Endothelial cell (in vitro differentiated cells): ENCODE results near the gene SNX19. TPM values are rescaled to one million over a fixed set of nuclear protein-coding genes. Genes with fewer than 3 reads are reported as not detected.

Experiments used
- DNase-seq: peaks from one replicate; pipeline ENCODE4 v3.0.0; 2021; ENCODE audit warnings: low spot score
- H3K27ac Mint-ChIP-seq: one replicate; pipeline ENCODE4 v1.8.0; 2021; ENCODE audit warnings: mixed read lengths, inconsistent platforms; ENCODE audit not compliant: unreplicated experiment
- H3K27me3 Mint-ChIP-seq: one replicate; pipeline ENCODE4 v1.8.0; 2021; ENCODE audit warnings: mild to moderate bottlenecking, moderate library complexity, mixed read lengths, inconsistent platforms; ENCODE audit not compliant: unreplicated experiment
- H3K36me3 Mint-ChIP-seq: one replicate; pipeline ENCODE4 v1.8.0; 2021; ENCODE audit warnings: mild to moderate bottlenecking, low read depth, mixed read lengths, inconsistent platforms; ENCODE audit not compliant: unreplicated experiment
- H3K4me1 Mint-ChIP-seq: one replicate; pipeline ENCODE4 v1.8.0; 2021; ENCODE audit warnings: mild to moderate bottlenecking, mixed read lengths, inconsistent platforms; ENCODE audit not compliant: unreplicated experiment
- H3K4me3 Mint-ChIP-seq: one replicate; pipeline ENCODE4 v1.8.0; 2021; ENCODE audit warnings: mild to moderate bottlenecking, mixed read lengths, inconsistent platforms; ENCODE audit not compliant: unreplicated experiment
- H3K9me3 Mint-ChIP-seq: one replicate; pipeline ENCODE4 v1.8.0; 2021; ENCODE audit warnings: mixed read lengths, inconsistent platforms; ENCODE audit not compliant: unreplicated experiment
- CTCF ChIP-seq: fragments of 200-600 bp; sonication (generic); IDR thresholded peaks from one replicate; pipeline ENCODE4 v1.5.0; 2021; ENCODE audit warnings: antibody characterized with exemption; ENCODE audit not compliant: unreplicated experiment
- total RNA-seq: library from RNA; stranded (reverse); fragmentation: NEBNext Ultra II Directional; extraction: Animal tissue kit (Norgen Biotek cat#: 25700); gene quantifications from one replicate; pipeline ENCODE4 v1.2.1, GENCODE V29; 2021; ENCODE audit not compliant: unreplicated experiment

SNX19 gene
- total RNA-seq, 1 donor from 2014 or later = 47.9 TPM

GRCh38 chr11:130882138-130882551 is 34.1 kb downstream of the SNX19 start:
- no peaks in the 10 kb centered on the region for H3K27me3 Mint-ChIP-seq
- TF ChIP-seq CTCF = no peak
- H3K4me1 Mint-ChIP-seq = peaks cover 48% of the 10 kb centered on the region
- H3K36me3 Mint-ChIP-seq = peaks cover 35% of the 10 kb centered on the region
- DNase-seq = no peak
- no peak overlapping the region for H3K4me3 Mint-ChIP-seq
- no peak overlapping the region for H3K27ac Mint-ChIP-seq
- H3K9me3 Mint-ChIP-seq = no peaks in the 10 kb centered on the region

GRCh38 chr11:130881475-130882137 is 34.7 kb downstream of the SNX19 start:
- no peak overlapping the region for H3K27ac Mint-ChIP-seq
- no peak for DNase-seq
- peaks cover 43% of the 10 kb centered on the region for H3K4me1 Mint-ChIP-seq
- TF ChIP-seq CTCF = no peak
- peaks cover 35% of the 10 kb centered on the region for H3K36me3 Mint-ChIP-seq
- H3K9me3 Mint-ChIP-seq = no peaks in the 10 kb centered on the region
- H3K4me3 Mint-ChIP-seq = no peak overlapping the region
- no peaks in the 10 kb centered on the region for H3K27me3 Mint-ChIP-seq

- peaks cover 30% of the 10 kb centered on the region for H3K4me1 Mint-ChIP-seq
- no peak overlapping the region for H3K4me3 Mint-ChIP-seq
- TF ChIP-seq CTCF = no peak
- H3K9me3 Mint-ChIP-seq = no peaks in the 10 kb centered on the region
- H3K36me3 Mint-ChIP-seq = peaks cover 35% of the 10 kb centered on the region
- DNase-seq = no peak
- H3K27me3 Mint-ChIP-seq = no peaks in the 10 kb centered on the region
- H3K27ac Mint-ChIP-seq = no peak overlapping the region
These were observed 36.4 kb downstream of the SNX19 start for GRCh38 chr11:130879836-130880235.

- no peak for DNase-seq
- TF ChIP-seq CTCF = no peak
- H3K4me1 Mint-ChIP-seq = peaks cover 31% of the 10 kb centered on the region
- H3K9me3 Mint-ChIP-seq = no peaks in the 10 kb centered on the region
- no peaks in the 10 kb centered on the region for H3K27me3 Mint-ChIP-seq
- H3K36me3 Mint-ChIP-seq = peaks cover 33% of the 10 kb centered on the region
- H3K4me3 Mint-ChIP-seq = no peak overlapping the region
- peak overlapping the region; percentile 61 for H3K27ac Mint-ChIP-seq
These were observed 39.1 kb downstream of the SNX19 start for GRCh38 chr11:130876931-130877915.
